ENCODE results near the gene PGGHG.

GRCh38 chr11:281486-282161 is 7.3 kb upstream of the PGGHG start:
- TF ChIP-seq CTCF (IDR thresholded peaks at IDR 0.05), result no peak
- no peak for TF ChIP-seq POLR2A (IDR thresholded peaks at IDR 0.05)
- TF ChIP-seq EP300 (IDR thresholded peaks at IDR 0.05), result no peak

Data from stomach (tissue), 4 donors.